GM18951 (cell line): ENCODE measurements around the gene RALA.
"Not testable (repeated sequence)": the region's sequence is repeated elsewhere in the genome, so short reads cannot be mapped to it uniquely, and the experiment has no call there.

Experiments used
- POLR2A ChIP-seq: IDR thresholded peaks from 4 replicates; pipeline ENCODE4 v1.6.1; 2011; ENCODE audit warnings: mild to moderate bottlenecking; ENCODE audit not compliant: insufficient read length, insufficient read depth; ENCODE audit errors: extremely low read depth
- in situ Hi-C: fragments of 300-500 bp; cut with MboI; formaldehyde crosslinking; loops from one replicate; pipeline ENCODE4 v1.12.0; 2022; ENCODE audit warnings: low sequenced_read_pairs, mixed read lengths, inconsistent platforms; ENCODE audit not compliant: unreplicated experiment

The RALA gene

GRCh38 chr7:39670052-39670451, 46.7 kb downstream of the RALA start:
- no peak for TF ChIP-seq POLR2A
- in situ Hi-C loops, result no loop called here

DNA sequence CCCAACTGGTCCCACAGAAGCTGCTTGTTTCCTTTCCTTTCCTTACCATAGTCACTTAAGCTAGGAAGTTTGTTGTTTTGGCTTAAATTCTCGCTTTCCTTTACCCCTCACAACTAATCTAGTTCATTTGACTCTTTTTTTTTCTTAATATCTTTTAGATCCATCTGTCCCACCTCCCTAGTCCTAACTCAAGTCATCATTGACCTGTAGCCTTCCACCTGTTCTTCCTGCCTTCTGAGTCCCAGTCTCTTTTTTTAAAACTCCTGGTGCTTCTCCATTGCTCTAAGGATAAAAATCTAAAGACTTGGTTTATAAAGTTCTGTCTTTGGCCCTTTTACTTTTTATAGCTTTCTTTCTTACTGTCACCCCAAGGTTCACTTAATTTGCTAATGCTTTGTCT, 47.6 kb downstream of the RALA start:
- TF ChIP-seq POLR2A, result no peak
- in situ Hi-C loops, result no loop called here

- in situ Hi-C loops, result no loop called here
- TF ChIP-seq POLR2A, result no peak
Observed at GRCh38 chr7:39672176-39672575, 48.8 kb downstream of the RALA start.

DNA sequence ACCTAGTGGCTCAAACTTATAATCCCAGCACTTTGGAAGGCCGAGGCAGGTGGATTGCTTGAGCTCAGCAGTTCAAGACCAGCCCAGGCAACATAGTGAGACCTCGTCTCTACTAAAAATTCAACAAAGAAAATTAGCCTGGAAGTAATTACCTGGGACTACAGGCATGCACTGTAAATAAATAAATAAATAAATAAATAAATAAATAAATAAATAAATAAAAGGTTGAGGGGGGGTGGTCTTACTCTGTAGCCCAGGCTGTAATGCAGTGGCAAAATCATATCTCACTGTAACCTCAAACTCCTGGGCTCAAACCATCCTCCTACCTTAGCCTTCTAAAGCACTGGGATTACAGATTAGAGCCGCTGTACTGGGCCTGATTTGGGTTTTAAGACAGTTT, 50.5 kb downstream of the RALA start:
- TF ChIP-seq POLR2A, result no peak
- in situ Hi-C loops, result no loop called here

GRCh38 chr7:39674406-39674805, 51.0 kb downstream of the RALA start:
- TF ChIP-seq POLR2A, result no peak
- in situ Hi-C loops, result no loop called here

- TF ChIP-seq POLR2A, result no peak
- in situ Hi-C loops, result no loop called here
Observed at GRCh38 chr7:39676346-39676745, 53.0 kb downstream of the RALA start.

- no peak for TF ChIP-seq POLR2A
- in situ Hi-C loops, result no loop called here
Observed at GRCh38 chr7:39678930-39679709, 55.7 kb downstream of the RALA start.

DNA sequence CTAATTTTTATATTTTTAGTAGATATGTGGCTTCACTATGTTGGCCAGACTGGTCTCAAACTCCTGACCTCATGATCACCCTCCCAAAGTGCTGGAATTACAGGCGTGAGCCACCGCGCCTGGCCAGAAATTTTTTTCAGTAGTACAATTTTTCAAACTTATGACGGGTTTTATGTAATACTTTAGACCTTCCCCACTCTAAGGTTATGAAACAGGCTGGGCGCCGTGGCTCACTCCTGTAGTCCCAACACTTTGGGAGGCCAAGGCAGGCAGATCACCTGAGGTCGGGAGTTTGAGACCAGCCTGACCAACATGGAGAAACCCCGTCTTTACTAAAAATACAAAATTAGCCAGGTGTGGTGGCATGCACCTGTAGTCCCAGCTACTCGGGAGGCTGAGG, 56.5 kb downstream of the RALA start:
- in situ Hi-C loops, result not testable (repeated sequence)

- in situ Hi-C loops, result no loop called here
- no peak for TF ChIP-seq POLR2A
Observed at GRCh38 chr7:39681887-39682441, 58.6 kb downstream of the RALA start.

DNA sequence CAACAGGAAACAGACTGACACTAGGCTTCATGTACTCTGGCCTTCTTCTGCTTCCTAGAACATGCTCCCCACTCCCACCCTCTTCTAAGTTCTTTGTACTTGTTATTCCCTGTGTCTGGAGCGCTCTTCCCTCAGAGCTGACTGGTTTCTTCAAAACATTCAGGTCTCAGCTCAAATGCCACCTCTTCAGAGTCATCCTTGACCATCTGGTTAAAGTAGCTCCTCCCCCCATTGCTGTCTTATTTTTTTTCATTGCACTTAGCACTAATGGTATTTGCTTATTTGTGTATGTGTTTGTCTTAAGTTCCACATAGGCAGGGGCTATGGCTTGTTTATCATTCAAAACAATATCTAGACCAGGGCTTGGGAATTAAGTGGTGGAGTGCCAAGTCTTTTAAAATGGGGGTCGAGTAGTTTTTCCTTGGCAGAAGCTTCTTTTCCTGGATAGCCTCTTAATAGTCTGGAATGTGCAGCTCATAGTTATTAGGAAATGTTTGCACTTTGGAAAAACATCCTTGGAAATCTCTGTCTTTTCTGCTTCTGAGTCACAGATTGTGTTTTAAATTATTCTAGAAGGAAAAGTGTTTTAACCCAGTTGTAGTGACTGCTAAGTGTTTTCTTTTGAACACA, 60.0 kb downstream of the RALA start:
- no peak for TF ChIP-seq POLR2A
- in situ Hi-C loops, result no loop called here

GRCh38 chr7:39686261-39686924, 63.0 kb downstream of the RALA start:
- in situ Hi-C loops, result no loop called here
- no peak for TF ChIP-seq POLR2A

GRCh38 chr7:39688611-39689480, 65.5 kb downstream of the RALA start:
- TF ChIP-seq POLR2A, result no peak
- in situ Hi-C loops, result no loop called here

DNA sequence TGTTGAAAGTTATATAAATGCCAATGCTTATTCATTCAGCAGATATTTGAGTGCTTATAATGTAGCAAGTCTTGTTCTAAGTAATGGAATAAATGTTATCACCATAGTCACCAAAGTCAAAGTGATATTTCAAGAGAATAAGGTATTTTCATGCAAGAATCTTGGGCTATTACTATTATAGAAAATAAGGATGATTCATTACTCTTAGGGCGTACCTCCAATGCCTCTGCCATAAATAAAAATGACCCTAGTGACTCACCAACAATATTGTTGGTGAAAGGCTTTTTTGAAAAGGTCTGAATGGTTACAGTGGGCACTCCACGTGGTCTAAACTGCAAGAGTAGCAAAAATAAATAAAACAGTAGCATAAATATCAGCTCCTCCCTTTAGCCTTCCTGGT, 68.4 kb downstream of the RALA start:
- in situ Hi-C loops, result no loop called here
- TF ChIP-seq POLR2A, result no peak

- in situ Hi-C loops, result not testable (repeated sequence)
Observed at GRCh38 chr7:39693086-39693485, 69.7 kb downstream of the RALA start.
